CD14-positive monocyte (primary cell): Measurements from ENCODE around the gene LHCGR. TPM values are rescaled to one million over a fixed set of nuclear protein-coding genes. Genes with fewer than 3 reads are reported as not detected.

Experiments
- DNase-seq, 3 donors: peaks; one replicate each; pipeline ENCODE4 v3.0.0-alpha.2; 2011 to 2022
- H2AFZ ChIP-seq: 2 replicates; pipeline ENCODE4 v1.6.0; 2012; ENCODE audit warnings: mild to moderate bottlenecking, low read depth, low read length, inconsistent platforms; ENCODE audit not compliant: insufficient read depth, poor library complexity, severe bottlenecking
- H3K27ac ChIP-seq, 2 donors: 1 replicate in 1 of 2; 2 replicates in 1 of 2; pipeline ENCODE4 v1.5.1; 2012 to 2013; ENCODE audit warnings: low read length in 2 of 2, control low read depth in 1 of 2, inconsistent platforms in 1 of 2, low read depth in 1 of 2, mild to moderate bottlenecking in 1 of 2
- H3K27me3 ChIP-seq, 2 donors: one replicate each; pipeline versions ENCODE4 v1.6.0 to v1.6.1; 2011 to 2013; ENCODE audit warnings: low read length in 2 of 2; ENCODE audit not compliant: control insufficient read depth in 2 of 2, insufficient read depth in 2 of 2
- H3K36me3 ChIP-seq, 2 donors: replicated peaks in 1 of 2; 1 replicate in 1 of 2; 2 replicates in 1 of 2; pipeline versions ENCODE4 v1.5.1 to v1.6.1; 2012 to 2013; ENCODE audit warnings: low read length in 2 of 2, control low read depth in 1 of 2, inconsistent platforms in 1 of 2, mild to moderate bottlenecking in 1 of 2; ENCODE audit not compliant: insufficient read depth in 2 of 2, control insufficient read depth in 1 of 2
- H3K4me1 ChIP-seq, 2 donors: 1 replicate in 1 of 2; 2 replicates in 1 of 2; pipeline versions ENCODE4 v1.5.1 to v1.6.1; 2012 to 2013; ENCODE audit warnings: low read length in 2 of 2, control low read depth in 1 of 2, inconsistent platforms in 1 of 2, mild to moderate bottlenecking in 1 of 2, moderate library complexity in 1 of 2; ENCODE audit not compliant: insufficient read depth in 2 of 2, control insufficient read depth in 1 of 2
- H3K4me2 ChIP-seq: replicated peaks from 2 replicates; pipeline ENCODE3; 2012; ENCODE audit warnings: low read length, moderate library complexity, mild to moderate bottlenecking; ENCODE audit not compliant: poor library complexity, severe bottlenecking; ENCODE audit errors: extremely low read depth
- H3K4me3 ChIP-seq, 3 experiments: fragments of 200-600 bp in 1 of 3; sonication (generic) in 1 of 3; replicated peaks in 1 of 3; 1 replicate in 2 of 3; 2 replicates in 1 of 3; pipeline ENCODE4 v1.5.1; 2011 to 2013; ENCODE audit warnings: low read length in 3 of 3, mild to moderate bottlenecking in 3 of 3, control low read depth in 2 of 3, low read depth in 2 of 3, inconsistent platforms in 1 of 3, moderate library complexity in 1 of 3
- H3K79me2 ChIP-seq: 2 replicates; pipeline ENCODE4 v1.6.0; 2012; ENCODE audit warnings: mild to moderate bottlenecking, control low read depth, inconsistent platforms, low read length, moderate library complexity; ENCODE audit not compliant: insufficient read depth
- H3K9ac ChIP-seq: 2 replicates; pipeline ENCODE4 v1.6.0; 2017; ENCODE audit warnings: low read length, mild to moderate bottlenecking; ENCODE audit not compliant: insufficient read depth, poor library complexity, severe bottlenecking
- H3K9me3 ChIP-seq, 2 donors: replicated peaks in 1 of 2; 1 replicate in 1 of 2; 2 replicates in 1 of 2; pipeline versions ENCODE4 v1.5.1 to v1.6.1; 2012 to 2013; ENCODE audit warnings: low read length in 2 of 2, control low read depth in 1 of 2; ENCODE audit not compliant: control insufficient read depth in 1 of 2, insufficient read depth in 1 of 2
- H4K20me1 ChIP-seq: 2 replicates; pipeline ENCODE4 v1.6.0; 2012; ENCODE audit warnings: mild to moderate bottlenecking, low read length, control low read depth, moderate library complexity; ENCODE audit not compliant: insufficient read depth
- H3K27ac Mint-ChIP-seq, 7 donors: one replicate each; pipeline ENCODE4 v1.8.0; 2020; ENCODE audit warnings: mild to moderate bottlenecking in 7 of 7, mixed read lengths in 7 of 7, moderate library complexity in 6 of 7, inconsistent platforms in 2 of 7
- H3K27me3 Mint-ChIP-seq, 3 donors: one replicate each; pipeline ENCODE4 v1.8.0; 2021 to 2022; ENCODE audit warnings: low read depth in 3 of 3, mild to moderate bottlenecking in 3 of 3, mixed read lengths in 3 of 3, moderate library complexity in 3 of 3, inconsistent platforms in 1 of 3
- H3K36me3 Mint-ChIP-seq, 2 donors: one replicate each; pipeline ENCODE4 v1.8.0; 2020; ENCODE audit warnings: mixed read lengths in 2 of 2, inconsistent platforms in 1 of 2, mild to moderate bottlenecking in 1 of 2
- H3K4me1 Mint-ChIP-seq: one replicate; pipeline ENCODE4 v1.8.0; 2020; ENCODE audit warnings: mild to moderate bottlenecking, mixed read lengths
- H3K4me3 Mint-ChIP-seq, 2 donors: one replicate each; pipeline ENCODE4 v1.8.0; 2020; ENCODE audit warnings: mild to moderate bottlenecking in 2 of 2, mixed read lengths in 2 of 2, moderate library complexity in 1 of 2
- H3K9me3 Mint-ChIP-seq, 7 donors: one replicate each; pipeline ENCODE4 v1.8.0; 2020 to 2022; ENCODE audit warnings: mixed read lengths in 7 of 7, mild to moderate bottlenecking in 6 of 7, moderate library complexity in 6 of 7, inconsistent platforms in 2 of 7
- CTCF ChIP-seq: fragments of 200-600 bp; IDR thresholded peaks from one replicate; pipeline ENCODE4 v1.8.0; 2022; ENCODE audit warnings: antibody characterized with exemption, mild to moderate bottlenecking
- WGBS: methylation state at CpG from one replicate; pipeline ENCODE4 v1.1.5; 2013; ENCODE audit warnings: missing lambda C conversion rate; ENCODE audit not compliant: insufficient coverage; 5-methylcytosine and 5-hydroxymethylcytosine counted together
- intact Hi-C, 2 donors: fragments of 100-400 bp; cut with micrococcal nuclease; formaldehyde crosslinking; loops; one replicate each; pipeline versions ENCODE4 v1.15.0 to v1.15.1; 2023
- polyA plus RNA-seq, 3 donors: library from polyadenylated mRNA; depleted of rRNA in 1 of 3; unstranded in 2 of 3; stranded (reverse) in 1 of 3; fragments of 300-500 nt in 2 of 3; fragments of >200 nt in 1 of 3; fragmentation: Illumina TruSeq in 2 of 3; gene quantifications; 1 replicate in 2 of 3; 2 replicates in 1 of 3; pipeline ENCODE4 v1.2.3, GENCODE V29; 2012 to 2021

LHCGR gene
- polyA plus RNA-seq, 3 donors, result not detected

GRCh38 chr2:48795065-48795464, 39.5 kb upstream of the LHCGR start:
- no peak for DNase-seq
- Mint-ChIP-seq H3K9me3 (peaks cover 0 to 3% (median 2%) of the 10 kb centered on the region in 7 donors), H3K27me3 (peaks cover 1 to 2% (median 2%) of the 10 kb centered on the region in 3 donors), H3K4me3 (no peak overlapping the region), H3K4me1 (no peaks in the 10 kb centered on the region), H3K36me3 (no peaks in the 10 kb centered on the region), H3K27ac (no peak overlapping the region)
- intact Hi-C loops, result no loop called here
- H3K27ac ChIP-seq, result no peak overlapping the region
- no peak overlapping the region for H3K4me3 ChIP-seq
- H3K79me2 ChIP-seq, result no peaks in the 10 kb centered on the region
- no peak overlapping the region for H3K4me2 ChIP-seq
- WGBS, result 100% methylated on average over 1 of the region's 2 CpGs
- H2AFZ ChIP-seq, result no peak overlapping the region
- no peaks in the 10 kb centered on the region for H3K4me1 ChIP-seq
- no peaks in the 10 kb centered on the region for H4K20me1 ChIP-seq
- no peak for TF ChIP-seq CTCF
- no peak overlapping the region for H3K9ac ChIP-seq
- H3K9me3 ChIP-seq, result no peaks in the 10 kb centered on the region
- H3K36me3 ChIP-seq, result no peaks in the 10 kb centered on the region
- no peaks in the 10 kb centered on the region for H3K27me3 ChIP-seq

GRCh38 chr2:48793671-48794070, 38.1 kb upstream of the LHCGR start:
- no peak overlapping the region for H3K4me3 Mint-ChIP-seq
- H3K4me1 Mint-ChIP-seq, result no peaks in the 10 kb centered on the region

More at GRCh38 chr2:48793671-48794070, 38.1 kb upstream of the LHCGR start:
- no peak for DNase-seq
- Histone ChIP-seq H2AFZ (no peak overlapping the region), H3K9me3 (no peaks in the 10 kb centered on the region), H3K79me2 (no peaks in the 10 kb centered on the region), H3K36me3 (no peaks in the 10 kb centered on the region), H3K4me1 (no peaks in the 10 kb centered on the region), H3K27ac (no peak overlapping the region), H3K4me3 (no peak overlapping the region), H4K20me1 (no peaks in the 10 kb centered on the region), H3K27me3 (no peaks in the 10 kb centered on the region), H3K4me2 (no peak overlapping the region), H3K9ac (no peak overlapping the region)
- H3K36me3 Mint-ChIP-seq, result no peaks in the 10 kb centered on the region
- no peak for TF ChIP-seq CTCF
- H3K27ac Mint-ChIP-seq, result no peak overlapping the region
- intact Hi-C loops, result no loop called here
- no CpG with 5 or more reads among the region's 5 CpGs for WGBS
- peaks cover 0 to 3% (median 0%) of the 10 kb centered on the region in 7 donors for H3K9me3 Mint-ChIP-seq
- peaks cover 1 to 2% (median 2%) of the 10 kb centered on the region in 3 donors for H3K27me3 Mint-ChIP-seq
